ENCODE results near the gene CSNK2A1.
"Not testable (repeated sequence)": the region's sequence is repeated elsewhere in the genome, so short reads cannot be mapped to it uniquely, and the experiment has no call there.

The CSNK2A1 gene

DNA sequence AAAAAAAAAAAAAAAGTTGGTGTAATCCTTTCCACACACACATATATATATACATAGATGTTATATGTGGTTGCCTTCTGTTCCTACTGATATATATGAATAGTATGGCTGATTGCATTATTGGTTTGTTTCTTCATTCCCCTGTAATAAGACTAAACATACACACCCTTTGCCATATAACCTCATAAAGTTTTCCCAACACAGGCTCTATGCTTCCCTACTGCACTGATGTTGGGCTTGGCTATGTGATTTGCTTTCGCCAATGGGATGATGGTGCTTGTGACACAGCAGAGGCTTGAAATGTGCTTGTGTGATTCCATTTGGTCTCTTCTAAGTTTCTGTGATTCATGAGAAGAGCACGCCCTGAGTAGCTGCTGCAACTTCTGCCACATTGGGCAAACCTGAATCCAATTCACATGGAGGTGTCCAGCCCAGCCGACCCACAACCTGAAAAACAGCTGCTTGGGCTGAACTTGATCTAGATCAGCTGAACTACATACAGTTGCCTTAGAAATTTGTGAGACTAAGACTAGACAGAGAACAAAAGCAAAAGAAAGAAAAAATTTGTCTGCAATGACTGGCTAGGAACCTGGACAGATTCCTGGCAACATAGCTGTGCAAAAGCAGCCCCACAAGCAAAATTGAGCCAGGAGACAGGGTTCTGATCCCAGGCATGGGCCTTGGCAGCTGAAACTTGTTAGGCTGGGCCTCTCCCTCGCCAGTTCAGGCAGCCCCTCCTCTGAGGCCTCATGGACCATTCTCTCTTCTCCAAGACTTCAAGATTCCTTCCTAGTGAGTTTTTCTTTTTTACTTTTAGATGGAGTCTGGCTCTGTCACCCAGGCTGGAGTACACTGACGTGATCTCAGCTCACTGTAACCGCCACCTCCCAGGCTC, 67.9 kb downstream of the CSNK2A1 start:
- no peak for TF ChIP-seq ZNF274 (IDR thresholded peaks at IDR 0.05; ENCODE audit: low read depth, low read length)
- no peak overlapping the region for H3K4me3 ChIP-seq (ENCODE audit: low read length)

DNA sequence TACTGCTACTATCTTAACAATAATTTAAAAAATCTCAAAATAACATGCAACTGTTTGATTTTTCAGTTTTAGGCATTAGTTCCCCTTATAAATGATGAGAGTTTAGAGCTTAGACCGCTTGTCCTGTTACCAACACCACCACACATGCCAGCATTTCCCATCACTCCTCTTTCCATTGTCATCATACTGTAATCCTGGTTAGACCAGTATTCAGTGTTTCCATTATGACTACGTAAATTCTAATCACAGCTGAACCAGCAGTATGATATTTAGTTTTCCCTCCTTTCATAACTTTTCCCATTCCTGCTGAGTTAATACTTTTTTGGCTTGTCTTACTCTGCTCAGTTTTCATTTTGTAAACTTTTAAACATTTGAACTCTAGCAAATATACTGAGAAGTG, 69.0 kb downstream of the CSNK2A1 start:
- no peak for TF ChIP-seq ZNF274 (IDR thresholded peaks at IDR 0.05; ENCODE audit: low read depth, low read length)
- no peak overlapping the region for H3K4me3 ChIP-seq (ENCODE audit: low read length)

DNA sequence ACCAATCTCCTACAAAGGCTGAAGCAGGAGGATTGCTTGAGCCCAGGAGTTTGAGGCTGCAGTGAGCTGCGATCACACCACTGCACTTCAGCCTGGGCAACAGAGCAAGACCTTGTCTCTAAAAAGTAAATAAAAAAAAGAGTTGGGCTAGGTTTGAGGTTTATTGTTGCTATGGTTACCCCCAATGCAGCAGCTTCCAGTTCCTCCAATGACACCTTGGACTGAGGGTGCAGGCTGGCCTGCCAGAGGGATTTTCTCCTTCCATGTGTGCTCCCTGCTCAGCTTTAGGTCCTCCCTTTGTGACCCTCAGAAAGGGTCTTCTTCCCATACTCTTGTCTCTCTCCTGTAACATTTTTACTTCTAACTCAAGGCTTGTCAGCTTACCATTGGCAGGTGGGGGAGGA, 70.7 kb downstream of the CSNK2A1 start:
- no peak for TF ChIP-seq ZNF274 (IDR thresholded peaks at IDR 0.05; ENCODE audit: low read depth, low read length)
- H3K4me3 ChIP-seq (ENCODE audit: low read length) = no peak overlapping the region

DNA sequence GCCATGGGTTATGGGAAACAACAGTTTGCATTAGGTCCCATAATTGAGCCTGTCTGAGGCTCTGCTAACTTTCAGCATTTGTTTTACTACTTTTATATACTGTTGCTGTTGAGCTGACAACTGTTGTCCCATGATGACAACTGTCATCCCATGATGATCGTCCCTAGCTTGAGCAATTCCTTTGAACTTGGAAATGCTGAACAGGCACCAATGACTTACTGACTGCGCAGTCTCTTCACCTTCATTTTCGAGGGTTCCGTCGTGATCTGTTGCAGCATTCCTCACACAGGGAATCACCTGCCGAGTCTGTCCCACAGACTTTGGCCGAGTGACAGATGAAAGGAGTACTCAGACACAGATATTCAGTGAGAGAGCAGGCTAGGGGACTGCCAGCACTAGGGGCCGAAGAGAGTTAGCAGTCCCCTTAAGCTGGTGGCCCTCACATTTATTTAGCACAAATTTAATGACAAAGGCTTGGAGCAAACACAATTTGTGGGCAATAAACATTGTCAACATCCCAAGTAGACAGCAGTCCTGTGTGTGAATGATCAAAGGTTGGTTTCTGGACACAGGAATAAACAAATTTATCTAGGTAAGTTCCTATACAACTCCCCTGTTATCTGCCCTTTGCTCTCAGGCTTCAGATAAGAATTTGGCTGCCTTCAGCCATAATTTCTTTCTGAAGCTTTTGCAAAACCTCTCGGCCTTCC, 71.3 kb downstream of the CSNK2A1 start:
- TF ChIP-seq ZNF274 (IDR thresholded peaks at IDR 0.05; ENCODE audit: low read depth, low read length) = no peak
- H3K4me3 ChIP-seq (ENCODE audit: low read length) = no peak overlapping the region

DNA sequence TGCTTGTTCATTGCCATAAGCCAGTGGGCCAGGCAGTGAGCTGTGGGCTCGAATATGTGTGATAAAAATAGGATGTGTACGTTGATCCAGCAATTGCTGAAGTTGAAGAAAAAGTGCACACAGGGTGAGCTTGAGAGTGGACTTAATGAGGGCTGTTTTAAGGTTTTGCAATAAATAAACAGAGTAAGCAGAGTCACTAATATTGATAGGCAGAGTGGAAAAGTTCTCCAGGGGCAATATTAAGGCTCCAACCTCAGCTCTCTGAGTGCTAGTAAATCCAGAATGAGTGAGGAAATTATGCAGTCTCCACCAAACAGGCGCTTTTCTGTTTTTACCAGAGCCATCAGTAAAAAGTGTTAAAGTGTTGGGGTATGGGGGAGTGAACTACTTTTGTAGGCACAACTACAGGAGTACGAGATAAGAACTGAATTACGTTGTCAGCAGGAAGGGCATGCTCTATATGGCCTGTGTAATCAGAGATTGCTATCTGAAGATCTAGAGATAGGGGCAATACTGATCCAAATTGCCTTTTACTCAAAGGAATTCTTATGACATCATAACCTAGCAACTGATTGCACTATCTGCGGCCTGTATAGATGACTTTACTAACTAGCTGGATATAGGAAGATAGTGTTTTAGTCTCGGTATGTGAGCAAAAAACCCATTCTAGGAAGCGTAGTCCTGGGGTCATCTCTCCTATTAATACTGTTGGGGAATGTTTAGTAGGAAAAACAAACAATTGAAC, 73.7 kb downstream of the CSNK2A1 start:
- no peak overlapping the region for H3K4me3 ChIP-seq (ENCODE audit: low read length)
- TF ChIP-seq ZNF274 (IDR thresholded peaks at IDR 0.05; ENCODE audit: low read depth, low read length) = no peak

DNA sequence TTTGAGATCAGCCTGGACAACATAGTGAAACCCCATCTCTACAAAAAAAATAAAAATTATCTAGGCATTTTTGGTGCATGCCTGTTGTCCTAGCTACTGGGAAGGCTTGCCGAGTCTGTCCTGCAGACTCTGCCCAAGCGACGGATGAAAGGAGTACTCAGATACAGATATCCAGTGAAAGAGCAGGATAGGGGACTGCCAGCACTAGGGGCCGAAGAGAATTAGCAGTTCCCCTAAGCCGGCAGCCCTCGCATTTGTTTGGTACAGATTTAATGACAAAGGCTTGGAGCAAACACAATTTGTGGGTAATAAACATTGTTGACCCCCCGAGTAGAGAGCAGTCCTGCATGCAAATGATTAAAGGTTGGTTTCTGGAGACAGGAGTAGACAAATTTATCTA, 75.8 kb downstream of the CSNK2A1 start:
- H3K4me3 ChIP-seq (ENCODE audit: low read length) = no peak overlapping the region
- TF ChIP-seq ZNF274 (IDR thresholded peaks at IDR 0.05; ENCODE audit: low read depth, low read length) = no peak

DNA sequence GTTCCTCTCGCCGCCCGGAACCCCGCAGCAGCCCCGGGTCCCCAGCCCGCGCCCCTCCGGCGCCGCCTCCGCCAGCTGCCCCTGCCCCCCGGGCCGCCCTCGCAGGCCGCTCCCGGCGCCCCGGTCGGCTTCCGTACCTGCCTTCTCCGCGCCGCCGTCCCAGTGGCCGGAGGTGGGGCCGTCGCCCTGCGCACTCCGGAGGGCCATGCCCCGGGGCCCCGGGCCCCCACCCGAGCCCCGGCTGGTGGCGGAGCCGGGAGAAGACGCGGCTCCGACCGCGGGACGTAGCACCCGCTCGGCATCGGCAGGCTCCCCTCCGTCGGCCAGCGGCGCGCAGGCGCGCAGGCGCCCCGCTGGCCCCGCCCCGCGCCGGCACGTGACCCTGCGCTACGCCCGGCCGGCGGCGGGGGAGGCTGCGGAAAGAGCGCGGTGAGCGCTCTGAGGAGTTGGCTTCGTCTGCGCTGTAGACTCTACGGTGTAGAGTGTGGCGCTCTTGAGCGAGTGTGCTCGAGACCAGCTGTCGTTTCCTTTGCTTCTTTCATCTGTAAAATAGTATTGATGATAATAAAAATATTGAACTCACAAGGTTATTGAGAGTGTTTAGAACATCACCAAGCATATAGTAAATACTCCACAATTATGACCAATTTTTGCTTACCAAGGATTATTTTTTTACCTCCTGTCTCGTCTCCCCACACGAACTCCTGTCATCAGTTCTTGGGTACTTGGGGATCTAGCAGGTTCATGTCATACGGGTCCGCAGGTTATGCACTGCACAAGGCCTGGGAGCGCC, 81.2 kb downstream of the CSNK2A1 start, which contains the start of gene TBC1D20:
Gene TBC1D20, minus strand, starts transcription at position 335 of the 793 bp plus-strand sequence. Its CDS starts 128 bp downstream, at position 207.
- TF ChIP-seq ZNF274 (IDR thresholded peaks at IDR 0.05; ENCODE audit: low read depth, low read length) = no peak

DNA sequence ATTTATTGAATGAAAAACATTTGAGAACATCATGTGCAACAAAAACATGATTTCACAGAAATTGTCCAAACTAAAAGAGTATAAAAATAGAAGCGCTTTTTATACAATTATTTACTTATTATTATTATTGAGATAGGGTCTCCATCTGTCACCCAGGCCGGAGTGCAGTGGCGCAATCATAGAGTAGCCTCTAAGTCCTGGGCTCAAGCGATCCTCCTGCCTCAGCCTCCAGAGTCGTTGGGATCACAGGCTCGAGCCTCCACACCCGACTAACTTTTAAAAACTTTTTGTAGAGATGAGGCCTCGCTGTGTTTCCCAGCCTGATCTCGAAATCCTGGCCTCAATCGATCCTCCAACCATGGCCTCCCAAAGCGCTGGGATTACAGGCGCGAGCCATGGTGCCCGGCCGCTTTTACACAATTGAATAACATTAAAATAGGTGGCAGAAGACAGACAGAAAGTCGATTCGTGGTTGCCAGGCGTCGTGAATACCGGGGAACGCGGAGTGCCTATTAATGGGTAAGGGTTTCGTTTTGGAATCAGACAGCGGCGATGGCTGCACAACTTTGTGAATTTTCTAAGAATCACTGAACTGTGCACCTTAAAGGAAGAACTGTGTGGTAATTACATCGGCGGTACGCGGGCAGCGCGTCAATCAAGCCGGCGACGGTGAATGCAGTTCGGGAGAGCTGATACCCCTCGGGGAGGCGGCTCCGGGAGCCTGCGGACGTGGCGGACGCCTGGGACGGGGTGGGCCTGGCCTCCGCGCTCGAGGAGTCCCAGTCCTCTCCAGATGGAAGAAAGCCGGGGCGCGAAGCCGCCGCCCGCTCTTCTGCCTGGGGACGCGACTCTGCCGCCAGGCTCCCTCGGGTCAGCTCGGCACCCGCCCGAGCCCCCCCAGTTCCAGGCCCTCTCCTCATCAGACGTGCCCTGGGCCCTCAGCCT, 82.1 kb downstream of the CSNK2A1 start:
- no peak for TF ChIP-seq ZNF274 (IDR thresholded peaks at IDR 0.05; ENCODE audit: low read depth, low read length)
- peak overlapping the region; percentile 81 for H3K4me3 ChIP-seq (ENCODE audit: low read length)

More for the DNA sequence above, 81.2 kb downstream of the CSNK2A1 start, which contains the start of gene TBC1D20:
- H3K4me3 ChIP-seq (ENCODE audit: low read length) = peak within 1 kb of the TSS; percentile 81

DNA sequence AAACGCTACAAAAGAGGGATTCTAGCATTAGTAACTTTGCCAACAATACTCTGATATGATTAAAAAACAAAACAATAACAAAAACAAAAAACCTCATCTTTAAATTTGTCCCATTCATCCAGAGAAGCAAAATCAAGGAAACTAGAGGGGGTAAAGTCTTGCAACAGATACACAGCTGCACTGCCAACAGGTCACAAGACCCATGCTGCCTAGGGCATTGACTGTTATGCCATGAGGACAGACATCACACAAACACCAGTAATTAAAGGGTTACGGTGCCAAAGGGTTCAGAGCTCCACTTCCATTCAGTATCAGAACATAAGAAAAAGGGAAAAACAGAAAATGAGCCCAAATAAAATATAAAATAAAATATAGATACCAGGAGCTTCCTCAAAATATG, 82.9 kb downstream of the CSNK2A1 start:
- TF ChIP-seq ZNF274 (IDR thresholded peaks at IDR 0.05; ENCODE audit: low read depth, low read length) = no peak
- peak overlapping the region; percentile 81 for H3K4me3 ChIP-seq (ENCODE audit: low read length)

DNA sequence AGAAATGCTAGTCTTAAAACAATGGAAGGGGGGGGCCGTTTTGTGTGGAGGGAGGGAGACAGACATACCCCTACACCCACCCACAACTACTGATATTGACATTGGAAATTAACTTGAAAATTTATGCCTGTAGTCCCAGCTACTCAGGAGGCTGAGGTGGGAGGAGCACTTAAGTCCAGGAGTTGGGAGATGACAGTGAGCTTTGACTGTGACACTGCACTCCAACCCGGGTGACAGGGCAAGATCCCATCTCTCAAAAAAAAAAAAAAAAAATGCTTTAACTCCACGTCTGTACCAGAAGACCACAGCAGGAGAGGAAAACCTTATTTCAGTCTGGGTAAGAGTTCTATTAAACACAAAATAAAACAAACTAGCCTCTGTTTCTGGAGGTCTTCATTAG, 83.4 kb downstream of the CSNK2A1 start:
- no peak overlapping the region for H3K4me3 ChIP-seq (ENCODE audit: low read length)
- no peak for TF ChIP-seq ZNF274 (IDR thresholded peaks at IDR 0.05; ENCODE audit: low read depth, low read length)

DNA sequence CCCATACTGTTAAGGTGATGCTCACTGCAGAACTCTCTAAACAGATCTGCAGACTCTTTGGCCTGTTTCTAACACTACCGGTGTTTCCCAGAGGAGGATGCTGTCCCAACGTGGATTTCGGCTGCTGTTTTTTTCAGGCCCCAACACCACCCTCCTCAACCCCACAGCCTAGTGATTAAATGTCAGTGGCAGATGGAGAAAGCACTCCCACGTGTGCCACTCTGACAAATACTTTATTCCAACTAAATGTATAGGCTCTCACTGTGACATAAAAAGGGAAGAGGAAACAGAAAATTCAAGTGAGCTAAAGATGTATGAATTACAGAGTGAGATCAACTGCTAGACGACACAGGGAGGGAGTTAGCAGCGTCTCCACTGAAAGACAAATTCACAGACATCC, 84.8 kb downstream of the CSNK2A1 start:
- H3K4me3 ChIP-seq (ENCODE audit: low read length) = no peak overlapping the region
- TF ChIP-seq ZNF274 (IDR thresholded peaks at IDR 0.05; ENCODE audit: low read depth, low read length) = no peak

DNA sequence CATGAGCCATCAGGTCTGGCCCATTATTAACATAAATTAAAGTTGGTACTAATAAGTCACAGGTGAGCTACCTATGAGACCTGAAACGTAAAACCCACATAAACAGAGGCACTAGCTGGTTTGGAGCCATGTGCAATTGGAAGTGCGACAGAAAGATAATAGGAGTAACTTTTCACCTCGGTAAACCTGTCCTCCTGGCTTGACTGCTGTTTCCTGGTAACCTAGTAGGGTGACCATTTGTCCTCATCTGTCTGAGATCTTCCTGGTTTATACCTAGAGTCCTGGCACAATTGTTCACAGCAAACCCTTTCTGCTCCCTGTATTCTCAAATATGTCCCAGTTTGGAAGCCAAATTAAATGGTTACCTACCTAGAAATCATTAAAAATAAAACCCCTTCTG, 88.6 kb downstream of the CSNK2A1 start:
- H3K4me3 ChIP-seq (ENCODE audit: low read length) = no peak overlapping the region
- no peak for TF ChIP-seq ZNF274 (IDR thresholded peaks at IDR 0.05; ENCODE audit: low read depth, low read length)

DNA sequence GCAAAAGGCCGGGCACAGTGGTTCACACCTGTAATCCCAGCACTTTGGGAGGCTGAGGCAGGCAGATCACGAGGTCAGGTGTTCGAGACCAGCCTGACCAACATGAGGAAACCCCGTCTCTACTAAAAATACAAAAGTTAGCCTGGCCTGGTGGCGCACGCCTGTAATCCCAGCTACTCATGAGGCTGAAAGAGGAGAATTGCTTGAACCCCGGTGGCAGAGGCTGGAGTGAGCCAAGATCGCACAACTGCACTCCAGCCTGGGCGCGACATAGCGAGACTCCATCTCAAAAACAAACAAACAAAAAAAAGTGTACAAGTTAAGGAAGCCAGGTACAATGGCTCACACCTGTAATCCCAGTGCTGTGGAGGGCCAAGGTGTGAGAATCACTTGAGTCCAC, 91.6 kb downstream of the CSNK2A1 start:
- H3K4me3 ChIP-seq (ENCODE audit: low read length) = not testable (repeated sequence)
